HUES48 (cell line): Measurements from ENCODE around the gene KIAA1755.
"Not testable (repeated sequence)": the region's sequence is repeated elsewhere in the genome, so short reads cannot be mapped to it uniquely, and the experiment has no call there.

Experiments used
- H3K27ac ChIP-seq: one replicate; pipeline ENCODE4 v1.7.0; 2013; ENCODE audit warnings: low read depth, low read length, inconsistent platforms
- H3K27me3 ChIP-seq: 2 replicates; pipeline ENCODE4 v1.6.1; 2013; ENCODE audit warnings: mild to moderate bottlenecking, low read length; ENCODE audit not compliant: control insufficient read depth, insufficient read depth
- H3K36me3 ChIP-seq: 2 replicates; pipeline ENCODE4 v1.6.1; 2013; ENCODE audit warnings: low read length; ENCODE audit not compliant: control insufficient read depth, insufficient read depth
- H3K4me1 ChIP-seq: 2 replicates; pipeline ENCODE4 v1.6.1; 2013; ENCODE audit warnings: mild to moderate bottlenecking, low read length; ENCODE audit not compliant: control insufficient read depth, insufficient read depth
- H3K4me3 ChIP-seq: 2 replicates; pipeline ENCODE4 v1.5.1; 2013; ENCODE audit warnings: mild to moderate bottlenecking, low read depth, low read length
- H3K9ac ChIP-seq: 2 replicates; pipeline ENCODE4 v1.6.1; 2013; ENCODE audit warnings: mild to moderate bottlenecking, low read depth, low read length, moderate library complexity
- H3K9me3 ChIP-seq: 2 replicates; pipeline ENCODE4 v1.6.1; 2013; ENCODE audit warnings: low read length; ENCODE audit not compliant: control insufficient read depth, insufficient read depth

Gene KIAA1755

GRCh38 chr20:38248133-38248532 is 12.4 kb downstream of the KIAA1755 start:
- Histone ChIP-seq H3K27me3 (no peaks in the 10 kb centered on the region), H3K9ac (no peak overlapping the region), H3K4me3 (no peak overlapping the region), H3K4me1 (peaks cover 10% of the 10 kb centered on the region), H3K9me3 (peaks cover 3% of the 10 kb centered on the region; the same call in 1 of the 2 replicates), H3K27ac (no peak overlapping the region), H3K36me3 (no peaks in the 10 kb centered on the region)

- not testable (repeated sequence) for H3K36me3 ChIP-seq, H3K4me1 ChIP-seq
Observed at GRCh38 chr20:38247725-38248124, 12.8 kb downstream of the KIAA1755 start.

DNA sequence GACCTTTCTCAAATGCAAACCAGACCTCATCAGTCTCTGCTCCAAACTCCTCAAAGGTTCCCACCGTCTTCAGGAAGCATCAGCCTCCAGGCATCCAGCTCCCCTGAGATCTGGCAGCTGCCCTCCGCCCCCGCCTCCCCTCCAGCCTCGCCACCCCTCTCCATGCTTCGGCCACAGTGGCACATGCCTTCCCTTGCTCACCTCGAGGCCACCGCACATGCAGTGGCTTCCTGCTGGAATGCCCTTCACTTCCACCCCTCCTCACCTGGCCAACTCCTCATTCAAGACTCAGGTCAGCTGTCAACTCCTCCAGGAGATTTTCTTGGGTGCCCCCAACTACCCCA is 13.4 kb downstream of the KIAA1755 start:
- no peaks in the 10 kb centered on the region for H3K27me3 ChIP-seq
- H3K36me3 ChIP-seq: no peaks in the 10 kb centered on the region
- peaks cover 12% of the 10 kb centered on the region for H3K9me3 ChIP-seq
- no peak overlapping the region for H3K27ac ChIP-seq
- no peak overlapping the region for H3K9ac ChIP-seq
- no peak overlapping the region for H3K4me3 ChIP-seq
- H3K4me1 ChIP-seq: peaks cover 1% of the 10 kb centered on the region

More at GRCh38 chr20:38247725-38248124, 12.8 kb downstream of the KIAA1755 start:
- not testable (repeated sequence) for H3K4me3 ChIP-seq, H3K27ac ChIP-seq, H3K9ac ChIP-seq, H3K27me3 ChIP-seq, H3K9me3 ChIP-seq

- Histone ChIP-seq H3K36me3 (no peaks in the 10 kb centered on the region), H3K27ac (no peak overlapping the region), H3K9ac (no peak overlapping the region), H3K27me3 (no peaks in the 10 kb centered on the region), H3K4me1 (no peaks in the 10 kb centered on the region), H3K9me3 (peaks cover 17% of the 10 kb centered on the region), H3K4me3 (no peak overlapping the region)
Observed at GRCh38 chr20:38246357-38247165, 14.0 kb downstream of the KIAA1755 start.

- Histone ChIP-seq H3K9ac (no peak overlapping the region), H3K27me3 (no peaks in the 10 kb centered on the region)
Observed at GRCh38 chr20:38245753-38246152, 14.8 kb downstream of the KIAA1755 start.

DNA sequence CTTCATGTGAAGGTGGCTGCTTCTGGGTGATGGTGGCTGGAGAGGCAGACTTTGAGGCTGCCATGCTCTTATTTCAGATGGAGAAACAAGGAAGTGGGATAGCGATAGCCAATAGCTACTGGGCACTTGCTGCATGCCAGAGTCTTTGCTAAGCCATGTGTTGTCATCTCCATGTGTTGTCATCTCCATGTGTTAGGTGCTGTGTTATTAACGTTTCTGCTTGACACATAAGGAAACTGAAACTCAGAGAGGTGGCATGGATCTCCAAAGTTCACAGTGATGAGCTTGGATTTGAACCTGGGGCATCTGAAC is 16.9 kb downstream of the KIAA1755 start:
- H3K9ac ChIP-seq: no peak overlapping the region
- peaks cover 20% of the 10 kb centered on the region for H3K9me3 ChIP-seq
- H3K4me3 ChIP-seq: no peak overlapping the region
- no peaks in the 10 kb centered on the region for H3K4me1 ChIP-seq
- H3K27me3 ChIP-seq: no peaks in the 10 kb centered on the region
- no peaks in the 10 kb centered on the region for H3K36me3 ChIP-seq
- no peak overlapping the region for H3K27ac ChIP-seq

More at GRCh38 chr20:38245753-38246152, 14.8 kb downstream of the KIAA1755 start:
- no peak overlapping the region for H3K4me3 ChIP-seq
- no peaks in the 10 kb centered on the region for H3K4me1 ChIP-seq
- no peak overlapping the region for H3K27ac ChIP-seq
- H3K9me3 ChIP-seq: peaks cover 20% of the 10 kb centered on the region
- no peaks in the 10 kb centered on the region for H3K36me3 ChIP-seq

DNA sequence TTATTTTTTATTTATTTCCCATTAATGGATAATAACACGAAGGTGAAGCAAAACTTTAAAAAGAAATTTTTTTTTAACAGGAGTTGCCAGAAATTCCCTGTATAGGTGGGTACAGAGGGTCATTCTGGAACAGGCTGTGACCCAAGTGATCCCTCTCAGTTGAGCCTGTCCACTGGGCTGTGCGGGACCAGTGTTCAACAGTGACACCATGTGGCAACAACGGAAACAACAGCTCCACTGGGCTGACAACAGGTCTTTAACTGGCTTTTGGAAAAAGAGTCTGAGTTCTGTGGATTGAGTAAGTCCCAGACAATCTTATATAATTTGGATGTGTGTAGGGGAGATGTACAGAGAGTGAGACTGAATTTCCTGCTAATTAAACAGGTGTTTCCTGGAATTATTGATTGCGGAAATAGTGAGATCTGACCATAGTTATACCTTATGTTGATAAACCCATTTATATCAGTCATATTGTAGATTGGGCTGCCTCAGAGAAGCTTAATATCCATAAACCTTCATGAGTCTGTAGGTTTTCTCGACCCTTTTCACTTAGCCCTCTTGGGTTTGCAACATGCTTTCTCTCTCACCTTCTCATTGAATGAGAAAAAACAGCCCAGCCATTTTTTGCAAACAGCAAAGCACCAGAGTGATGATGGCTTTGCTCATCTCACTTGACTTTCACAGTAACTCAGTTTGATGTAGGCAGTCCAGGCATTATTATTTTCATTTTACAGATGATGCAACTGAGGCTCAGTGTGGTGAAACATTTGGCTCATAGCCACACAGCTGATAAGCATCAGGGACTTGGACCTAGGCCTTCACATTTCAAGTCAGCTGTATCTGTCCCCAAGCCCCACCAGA is 17.5 kb downstream of the KIAA1755 start:
- H3K4me3 ChIP-seq: no peak overlapping the region
- peaks cover 20% of the 10 kb centered on the region for H3K9me3 ChIP-seq
- H3K9ac ChIP-seq: no peak overlapping the region
- no peaks in the 10 kb centered on the region for H3K36me3 ChIP-seq
- no peak overlapping the region for H3K27ac ChIP-seq
- H3K27me3 ChIP-seq: no peaks in the 10 kb centered on the region
- no peaks in the 10 kb centered on the region for H3K4me1 ChIP-seq

GRCh38 chr20:38241201-38241600 is 19.3 kb downstream of the KIAA1755 start:
- Histone ChIP-seq H3K9ac (no peak overlapping the region), H3K27ac (no peak overlapping the region), H3K9me3 (peaks cover 20% of the 10 kb centered on the region), H3K4me3 (no peak overlapping the region), H3K27me3 (no peaks in the 10 kb centered on the region), H3K4me1 (no peaks in the 10 kb centered on the region), H3K36me3 (no peaks in the 10 kb centered on the region)

GRCh38 chr20:38239441-38239840 is 21.1 kb downstream of the KIAA1755 start:
- Histone ChIP-seq H3K27me3 (no peaks in the 10 kb centered on the region), H3K36me3 (no peaks in the 10 kb centered on the region), H3K4me3 (no peak overlapping the region), H3K4me1 (no peaks in the 10 kb centered on the region), H3K9me3 (peaks cover 20% of the 10 kb centered on the region), H3K27ac (no peak overlapping the region), H3K9ac (no peak overlapping the region)

GRCh38 chr20:38238829-38239228 is 21.7 kb downstream of the KIAA1755 start:
- no peaks in the 10 kb centered on the region for H3K27me3 ChIP-seq

GRCh38 chr20:38237381-38237780 is 23.2 kb downstream of the KIAA1755 start:
- H3K27me3 ChIP-seq: no peaks in the 10 kb centered on the region
- H3K36me3 ChIP-seq: no peaks in the 10 kb centered on the region
- no peak overlapping the region for H3K9ac ChIP-seq
- H3K4me1 ChIP-seq: no peaks in the 10 kb centered on the region
- peaks cover 10% of the 10 kb centered on the region for H3K9me3 ChIP-seq
- no peak overlapping the region for H3K27ac ChIP-seq
- no peak overlapping the region for H3K4me3 ChIP-seq

More at GRCh38 chr20:38238829-38239228, 21.7 kb downstream of the KIAA1755 start:
- H3K27ac ChIP-seq: no peak overlapping the region
- no peak overlapping the region for H3K9ac ChIP-seq
- no peaks in the 10 kb centered on the region for H3K4me1 ChIP-seq
- no peaks in the 10 kb centered on the region for H3K36me3 ChIP-seq
- H3K4me3 ChIP-seq: no peak overlapping the region
- peaks cover 20% of the 10 kb centered on the region for H3K9me3 ChIP-seq
